ENCODE measurements around the gene GPATCH1.
"Not testable (repeated sequence)": the region's sequence is repeated elsewhere in the genome, so short reads cannot be mapped to it uniquely, and the experiment has no call there.

GPATCH1 gene

DNA sequence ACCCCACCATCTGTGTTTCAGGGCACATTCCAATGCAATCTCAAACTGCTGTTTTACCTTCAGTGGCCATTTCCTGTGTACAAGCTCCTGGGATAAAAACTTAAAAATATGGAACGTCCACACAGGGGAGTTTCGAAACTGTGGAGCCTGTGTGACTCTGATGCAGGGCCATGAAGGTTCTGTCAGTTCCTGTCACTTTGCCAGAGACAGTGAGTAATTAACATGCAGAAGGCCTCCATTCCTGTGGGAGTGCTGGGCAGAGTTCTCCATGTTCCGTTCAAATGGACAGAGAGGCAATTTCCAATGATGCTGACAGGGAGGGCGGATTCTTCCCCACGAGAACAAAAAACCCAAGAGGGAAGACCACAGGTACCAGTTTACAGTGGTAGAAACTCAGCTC lies 75.4 kb downstream of the GPATCH1 start:
- DNase-seq (ENCODE audit: low read depth, low spot score), result no peak

DNA sequence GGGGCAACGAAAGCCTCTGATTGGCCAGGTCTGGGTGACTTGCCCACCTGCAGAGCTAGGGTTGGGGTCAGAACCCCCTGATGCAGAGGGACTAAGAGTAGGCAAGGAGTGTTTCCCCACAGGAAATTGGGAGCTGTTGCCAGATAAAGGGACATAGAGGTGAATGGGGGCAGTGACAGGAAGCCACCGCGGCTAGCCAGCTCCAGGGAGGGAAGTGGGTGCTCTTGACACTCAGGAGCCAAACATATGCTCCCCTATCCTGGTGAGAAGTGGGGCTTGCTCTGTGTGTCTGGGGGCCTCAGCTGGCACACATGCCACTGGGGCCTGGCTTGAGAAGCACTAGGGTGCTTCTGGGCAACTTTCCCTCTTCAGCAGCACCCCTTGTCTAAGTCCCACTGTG lies 76.9 kb downstream of the GPATCH1 start:
- TF ChIP-seq, protein P1, sequence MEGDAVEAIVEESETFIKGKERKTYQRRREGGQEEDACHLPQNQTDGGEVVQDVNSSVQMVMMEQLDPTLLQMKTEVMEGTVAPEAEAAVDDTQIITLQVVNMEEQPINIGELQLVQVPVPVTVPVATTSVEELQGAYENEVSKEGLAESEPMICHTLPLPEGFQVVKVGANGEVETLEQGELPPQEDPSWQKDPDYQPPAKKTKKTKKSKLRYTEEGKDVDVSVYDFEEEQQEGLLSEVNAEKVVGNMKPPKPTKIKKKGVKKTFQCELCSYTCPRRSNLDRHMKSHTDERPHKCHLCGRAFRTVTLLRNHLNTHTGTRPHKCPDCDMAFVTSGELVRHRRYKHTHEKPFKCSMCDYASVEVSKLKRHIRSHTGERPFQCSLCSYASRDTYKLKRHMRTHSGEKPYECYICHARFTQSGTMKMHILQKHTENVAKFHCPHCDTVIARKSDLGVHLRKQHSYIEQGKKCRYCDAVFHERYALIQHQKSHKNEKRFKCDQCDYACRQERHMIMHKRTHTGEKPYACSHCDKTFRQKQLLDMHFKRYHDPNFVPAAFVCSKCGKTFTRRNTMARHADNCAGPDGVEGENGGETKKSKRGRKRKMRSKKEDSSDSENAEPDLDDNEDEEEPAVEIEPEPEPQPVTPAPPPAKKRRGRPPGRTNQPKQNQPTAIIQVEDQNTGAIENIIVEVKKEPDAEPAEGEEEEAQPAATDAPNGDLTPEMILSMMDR (IDR thresholded peaks at IDR 0.05; ENCODE audit: low read depth, low read length), result no peak
- no peak for DNase-seq (ENCODE audit: low read depth, low spot score)
- in situ Hi-C loops (cut with HindIII; ENCODE audit: low sequenced_read_pairs), result no loop called here
- no peak overlapping the region for H3K4me3 ChIP-seq (ENCODE audit: low read depth, low read length)

More for the DNA sequence above, 75.4 kb downstream of the GPATCH1 start:
- in situ Hi-C loops (cut with HindIII; ENCODE audit: low sequenced_read_pairs), result no loop called here
- TF ChIP-seq, protein P1 (IDR thresholded peaks at IDR 0.05; ENCODE audit: low read depth, low read length), result no peak
- no peak overlapping the region for H3K4me3 ChIP-seq (ENCODE audit: low read depth, low read length)

DNA sequence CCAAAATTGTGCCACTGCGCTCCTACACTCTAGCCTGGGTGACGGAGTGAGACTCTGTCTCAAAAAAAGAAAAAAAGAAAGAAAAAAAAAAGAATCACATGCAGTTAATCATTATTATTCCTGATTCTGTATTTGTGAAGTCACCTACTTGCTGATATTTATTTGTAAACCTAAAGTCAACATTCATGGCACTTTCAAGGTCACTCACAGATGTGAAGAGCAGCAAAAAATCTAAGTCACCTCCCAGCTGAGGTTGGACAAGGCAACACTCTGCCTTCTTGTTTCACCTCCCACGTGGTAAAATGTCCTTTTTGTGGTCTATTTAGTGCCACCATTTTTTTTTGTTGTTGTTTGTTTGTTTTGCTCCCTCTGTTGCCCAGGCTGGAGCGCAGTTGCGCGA lies 77.4 kb downstream of the GPATCH1 start:
- TF ChIP-seq, protein P1 (IDR thresholded peaks at IDR 0.05; ENCODE audit: low read depth, low read length), result no peak
- in situ Hi-C loops (cut with HindIII; ENCODE audit: low sequenced_read_pairs), result no loop called here
- no peak overlapping the region for H3K4me3 ChIP-seq (ENCODE audit: low read depth, low read length)
- DNase-seq (ENCODE audit: low read depth, low spot score), result no peak

DNA sequence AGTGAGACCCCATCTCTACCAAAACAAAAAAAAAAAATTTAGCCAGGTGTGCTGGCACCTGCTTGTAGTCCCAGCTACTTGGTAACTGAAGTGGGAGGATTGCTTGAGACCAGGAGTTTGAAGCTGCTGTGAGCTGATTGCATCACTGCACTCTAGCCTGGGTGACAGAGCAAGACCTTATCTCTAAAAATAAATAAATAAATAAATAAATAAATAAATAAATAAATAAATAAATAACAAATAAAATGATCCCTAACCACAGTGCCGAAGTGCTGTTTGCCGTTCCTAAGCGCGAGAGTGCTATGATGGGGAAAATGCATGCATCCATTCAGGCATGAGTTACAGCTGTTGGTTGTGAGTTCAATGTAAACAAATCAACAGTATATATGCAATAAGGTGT lies 78.2 kb downstream of the GPATCH1 start:
- in situ Hi-C loops (cut with HindIII; ENCODE audit: low sequenced_read_pairs), result no loop called here
- no peak for DNase-seq (ENCODE audit: low read depth, low spot score)
- no peak overlapping the region for H3K4me3 ChIP-seq (ENCODE audit: low read depth, low read length)
- TF ChIP-seq, protein P1 (IDR thresholded peaks at IDR 0.05; ENCODE audit: low read depth, low read length), result no peak

DNA sequence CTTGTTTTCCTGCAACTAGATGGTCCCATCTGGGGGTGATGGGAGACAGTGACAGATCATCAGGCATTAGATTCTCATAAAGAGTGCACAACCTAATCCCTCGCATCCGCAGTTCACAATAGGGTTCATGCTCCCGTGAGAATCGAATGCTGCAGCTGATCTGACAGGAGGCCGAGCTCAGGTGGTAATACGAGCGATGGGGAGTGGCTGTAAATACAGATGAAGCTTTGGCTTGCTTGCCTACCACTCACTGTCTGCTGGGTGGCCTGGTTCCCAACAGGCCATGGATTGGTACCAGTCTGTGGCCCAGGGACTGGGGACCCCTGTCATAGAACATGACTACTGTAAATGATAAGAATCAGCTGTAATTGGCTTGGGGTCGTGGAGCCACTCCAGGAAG lies 78.9 kb downstream of the GPATCH1 start:
- in situ Hi-C loops (cut with HindIII; ENCODE audit: low sequenced_read_pairs), result no loop called here
- no peak for DNase-seq (ENCODE audit: low read depth, low spot score)
- H3K4me3 ChIP-seq (ENCODE audit: low read depth, low read length), result no peak overlapping the region
- TF ChIP-seq, protein P1 (IDR thresholded peaks at IDR 0.05; ENCODE audit: low read depth, low read length), result no peak

DNA sequence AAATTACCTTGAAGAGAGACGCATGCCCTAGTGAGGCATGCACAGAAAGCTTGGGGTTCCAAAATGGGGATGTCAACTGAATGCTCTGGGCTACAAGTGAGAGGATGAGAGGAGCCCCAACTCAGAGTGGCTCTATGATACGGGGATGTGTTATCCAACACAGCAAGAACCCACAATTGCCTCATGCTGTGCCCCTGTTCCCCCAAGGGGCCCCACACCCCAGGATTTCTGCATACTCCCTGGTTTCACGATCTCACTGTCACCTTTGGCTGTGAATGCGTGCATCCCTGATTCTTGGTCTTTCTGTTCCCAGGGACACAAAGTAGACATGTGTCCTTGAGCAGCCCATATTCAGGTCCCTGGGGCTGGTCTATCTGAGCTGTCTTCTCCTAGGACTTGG lies 80.2 kb downstream of the GPATCH1 start:
- no peak overlapping the region for H3K4me3 ChIP-seq (ENCODE audit: low read depth, low read length)
- DNase-seq (ENCODE audit: low read depth, low spot score), result no peak
- in situ Hi-C loops (cut with HindIII; ENCODE audit: low sequenced_read_pairs), result no loop called here
- TF ChIP-seq, protein P1 (IDR thresholded peaks at IDR 0.05; ENCODE audit: low read depth, low read length), result no peak

DNA sequence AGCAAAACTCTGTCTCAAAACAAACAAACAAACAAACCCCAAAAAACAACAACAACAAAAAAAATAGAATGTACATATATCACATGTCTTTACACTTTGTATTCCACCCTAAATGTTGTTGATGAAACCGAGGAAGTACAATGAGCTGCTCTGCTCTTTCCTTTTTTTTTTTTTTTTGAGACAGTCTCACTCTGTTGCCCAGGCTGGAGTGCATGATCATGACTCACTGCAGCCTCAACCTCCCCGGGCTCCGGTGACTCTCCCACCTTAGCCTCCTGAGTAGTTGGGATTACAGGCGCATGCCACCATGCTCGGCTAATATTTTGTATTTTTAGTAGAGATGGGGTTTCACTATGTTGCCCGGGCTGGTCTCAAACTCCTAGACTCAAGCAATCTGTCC lies 82.5 kb downstream of the GPATCH1 start:
- TF ChIP-seq, protein P1 (IDR thresholded peaks at IDR 0.05; ENCODE audit: low read depth, low read length), result no peak
- DNase-seq (ENCODE audit: low read depth, low spot score), result no peak
- in situ Hi-C loops (cut with HindIII; ENCODE audit: low sequenced_read_pairs), result no loop called here
- no peak overlapping the region for H3K4me3 ChIP-seq (ENCODE audit: low read depth, low read length)

DNA sequence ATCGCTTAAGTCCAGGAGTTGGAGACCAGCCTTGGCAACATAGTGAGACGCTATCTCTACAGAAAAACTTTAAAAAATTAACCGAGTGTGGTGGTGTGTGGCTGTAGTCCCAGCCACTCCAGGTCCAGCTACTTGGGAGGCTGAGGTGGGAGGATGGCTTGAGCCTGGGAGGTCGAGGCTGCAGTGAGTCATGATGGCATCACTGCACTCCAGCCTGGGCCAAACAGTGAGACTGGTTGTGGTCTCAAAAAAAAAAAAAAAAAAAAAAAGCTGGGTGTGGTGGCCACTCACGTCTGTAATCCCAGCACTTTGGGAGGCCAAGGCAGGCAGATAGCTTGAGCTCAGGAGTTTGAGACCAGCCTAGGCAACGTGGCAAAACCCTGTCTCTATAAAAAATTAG lies 85.1 kb downstream of the GPATCH1 start:
- H3K4me3 ChIP-seq (ENCODE audit: low read depth, low read length); in situ Hi-C loops (cut with HindIII; ENCODE audit: low sequenced_read_pairs); DNase-seq (ENCODE audit: low read depth, low spot score): not testable (repeated sequence)

Data from astrocyte of the spinal cord (primary cell).